Measurements from ENCODE around the gene SNAPC3.
"Not testable (repeated sequence)": the region's sequence is repeated elsewhere in the genome, so short reads cannot be mapped to it uniquely, and the experiment has no call there.

SNAPC3 gene

DNA sequence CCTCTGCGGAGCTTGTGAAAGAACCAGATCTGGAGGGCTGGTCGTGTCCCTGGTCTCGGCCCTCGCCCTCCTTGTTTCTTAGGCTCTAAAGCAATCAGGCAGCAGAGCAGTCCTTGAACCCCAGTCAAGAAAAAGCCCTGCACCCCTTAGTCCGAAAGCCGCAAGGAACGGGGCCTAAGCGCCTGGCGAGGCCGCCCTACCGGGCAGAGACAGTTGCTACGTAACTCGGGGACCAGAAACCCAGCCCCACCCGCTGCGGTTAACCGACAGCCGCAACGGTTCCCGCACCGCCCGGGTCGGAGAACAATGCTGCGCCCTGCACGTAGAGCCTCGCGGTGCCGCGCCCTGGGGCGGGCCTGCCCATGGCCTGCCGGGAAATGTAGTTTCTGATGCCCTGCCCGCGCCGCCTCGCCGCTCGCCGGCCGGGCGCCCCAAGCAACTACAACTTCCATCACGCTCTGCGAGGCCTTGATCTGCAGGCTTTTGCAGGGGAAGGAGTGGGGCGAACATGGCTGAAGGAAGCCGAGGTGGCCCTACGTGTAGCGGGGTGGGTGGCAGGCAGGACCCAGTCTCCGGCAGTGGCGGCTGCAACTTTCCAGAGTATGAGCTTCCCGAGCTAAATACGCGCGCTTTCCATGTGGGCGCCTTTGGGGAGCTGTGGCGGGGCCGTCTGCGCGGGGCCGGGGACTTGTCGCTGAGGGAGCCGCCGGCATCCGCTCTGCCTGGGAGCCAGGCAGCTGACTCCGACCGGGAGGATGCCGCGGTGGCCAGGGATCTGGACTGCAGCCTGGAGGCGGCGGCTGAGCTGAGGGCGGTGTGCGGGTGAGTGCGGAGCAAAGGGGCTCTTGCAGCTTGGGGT, at the start of gene SNAPC3:
SNAPC3 (plus strand) TSS at position 505 of the 859 bp plus-strand sequence; CDS start at position 509, 4 bp downstream.
- DNase-seq: peak; percentile 94

- DNase-seq: no peak
Measured at GRCh38 chr9:15373881-15374280, 48.8 kb upstream of the SNAPC3 start.

DNA sequence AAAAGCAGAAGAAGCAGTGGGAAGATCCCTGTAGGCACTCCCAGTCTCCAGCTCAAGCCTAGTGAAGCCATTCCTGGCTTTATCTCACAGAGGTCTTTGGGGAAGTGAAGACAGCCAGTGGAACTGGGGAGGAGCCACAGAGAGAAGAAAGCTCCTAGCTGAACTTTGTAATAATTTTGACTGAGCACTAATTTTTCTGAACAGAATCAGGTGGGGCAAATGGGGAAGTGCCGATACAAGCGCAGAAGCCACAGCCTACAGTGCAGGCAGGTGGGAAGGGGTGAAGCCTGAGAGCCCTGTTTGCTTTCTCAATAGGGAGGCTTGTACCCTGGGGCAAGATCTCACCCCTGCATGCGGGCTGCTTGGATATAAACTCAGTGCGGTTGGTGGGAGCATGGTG, 48.4 kb upstream of the SNAPC3 start:
- DNase-seq: no peak

DNA sequence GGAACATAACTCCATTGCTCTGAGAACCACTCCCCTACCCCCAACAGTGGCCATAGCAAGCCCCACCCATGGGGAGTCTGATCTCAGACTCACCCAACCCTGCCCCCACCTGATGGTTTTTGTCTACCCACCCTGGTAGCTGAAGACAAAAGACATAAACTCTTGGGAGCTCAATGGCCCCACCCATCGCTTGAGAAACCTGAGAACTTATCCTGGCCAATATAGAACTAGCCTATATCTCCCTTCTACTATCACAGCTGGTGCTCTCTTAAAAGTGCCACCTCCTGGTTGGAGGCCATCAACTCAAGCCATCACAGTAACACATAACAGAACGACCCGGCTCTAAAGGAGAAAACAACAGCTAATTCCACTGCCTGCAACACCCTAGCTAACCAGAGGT, 47.9 kb upstream of the SNAPC3 start:
- no peak for DNase-seq

DNA sequence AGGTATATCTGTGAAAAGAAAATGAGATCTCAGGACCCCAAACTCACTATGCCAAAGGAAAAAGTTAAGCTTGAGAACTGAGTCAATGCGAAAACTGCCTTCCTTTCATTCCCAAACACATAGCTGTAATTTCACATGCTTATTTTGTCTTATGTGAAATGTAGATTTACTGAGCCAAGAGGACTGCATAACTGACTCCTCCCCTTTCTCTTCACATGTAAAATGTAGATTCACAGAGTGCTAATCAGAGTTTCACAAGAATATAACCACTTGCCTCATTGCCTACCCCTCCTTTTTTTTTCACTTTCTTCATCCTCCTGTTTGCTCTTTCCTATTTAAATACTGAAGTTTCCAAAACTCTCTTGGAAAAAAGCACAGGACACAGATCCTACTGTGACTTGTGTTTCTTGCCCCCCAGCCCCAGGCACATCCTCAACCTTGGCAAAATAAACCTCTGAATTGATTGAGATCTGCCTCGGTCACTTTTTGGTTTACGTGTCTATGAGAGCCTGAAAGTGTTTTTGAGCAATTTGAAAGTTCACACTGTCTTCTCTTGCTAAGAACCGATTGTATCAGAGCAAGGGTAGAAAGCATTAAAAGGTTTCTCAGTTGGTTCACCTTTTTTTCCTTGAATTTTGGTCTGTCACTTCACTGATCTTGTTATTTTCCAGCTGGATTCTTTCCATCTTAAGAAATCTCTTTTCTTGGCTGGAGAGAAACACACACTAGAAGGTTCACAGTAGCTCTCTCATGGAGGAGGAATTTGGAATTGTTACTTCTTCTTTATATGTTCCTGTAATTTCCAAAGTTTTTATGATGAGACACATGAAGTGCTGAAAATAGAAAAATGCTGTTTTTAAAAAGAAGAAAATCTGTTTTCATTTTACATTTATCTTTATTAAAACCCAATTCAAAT, 44.8 kb upstream of the SNAPC3 start:
- DNase-seq: no peak

DNA sequence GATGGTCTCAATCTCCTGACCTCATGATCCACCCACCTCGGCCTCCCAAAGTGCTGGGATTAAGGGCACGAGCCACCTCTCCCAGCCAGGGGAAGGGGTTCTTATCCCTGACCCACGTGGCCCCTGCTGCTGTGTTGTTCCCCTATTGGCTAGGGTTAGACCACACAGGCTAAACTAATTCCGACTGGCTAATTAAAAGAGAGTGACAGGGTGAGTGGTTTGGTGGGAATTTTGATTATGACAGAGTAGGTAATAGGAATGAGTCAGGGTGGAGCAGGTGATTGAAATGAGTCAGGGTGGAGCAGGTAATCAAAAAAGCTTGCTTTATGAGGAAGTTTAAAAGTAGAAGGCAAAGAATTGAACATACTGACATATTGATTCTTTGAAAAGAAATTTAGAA, 43.4 kb upstream of the SNAPC3 start:
- not testable (repeated sequence) for DNase-seq

DNA sequence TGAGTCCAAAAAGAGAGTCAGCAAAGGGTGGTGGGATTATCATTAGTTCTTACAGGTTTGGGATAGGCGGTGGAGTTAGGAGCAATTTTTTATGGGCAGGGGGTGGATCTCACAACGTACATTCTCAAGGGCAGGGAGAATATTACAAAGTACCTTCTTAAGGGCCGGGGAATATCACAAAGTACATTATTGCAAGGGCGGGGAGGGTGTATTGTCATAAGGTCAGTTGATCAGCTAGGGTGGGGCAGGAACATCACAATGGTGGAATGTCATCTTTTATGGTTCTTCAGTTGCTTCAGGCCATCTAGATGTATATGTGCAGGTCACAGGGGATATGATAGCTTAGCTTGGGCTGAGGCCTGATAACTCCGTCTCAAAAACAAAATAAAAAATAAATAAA, 42.8 kb upstream of the SNAPC3 start:
- DNase-seq: not testable (repeated sequence)

DNA sequence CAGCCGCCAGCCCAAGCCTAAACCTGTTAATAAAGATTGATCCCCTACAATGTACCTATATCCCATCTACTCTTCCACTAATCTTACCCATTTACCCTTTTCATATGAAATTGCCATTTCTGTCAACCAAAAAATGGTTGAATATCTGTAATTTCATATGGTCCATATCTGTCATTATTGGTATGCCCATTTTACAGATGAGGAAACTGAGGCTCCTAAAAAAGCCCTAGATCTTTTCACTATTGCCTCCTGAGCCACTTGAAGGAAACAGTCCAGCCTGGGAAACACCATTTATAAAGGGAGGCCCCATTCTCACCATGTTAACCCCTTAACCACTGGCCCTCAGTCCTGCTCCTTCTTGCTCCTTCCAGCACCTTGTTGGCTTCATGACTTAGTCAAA, 41.2 kb upstream of the SNAPC3 start:
- DNase-seq: no peak

DNA sequence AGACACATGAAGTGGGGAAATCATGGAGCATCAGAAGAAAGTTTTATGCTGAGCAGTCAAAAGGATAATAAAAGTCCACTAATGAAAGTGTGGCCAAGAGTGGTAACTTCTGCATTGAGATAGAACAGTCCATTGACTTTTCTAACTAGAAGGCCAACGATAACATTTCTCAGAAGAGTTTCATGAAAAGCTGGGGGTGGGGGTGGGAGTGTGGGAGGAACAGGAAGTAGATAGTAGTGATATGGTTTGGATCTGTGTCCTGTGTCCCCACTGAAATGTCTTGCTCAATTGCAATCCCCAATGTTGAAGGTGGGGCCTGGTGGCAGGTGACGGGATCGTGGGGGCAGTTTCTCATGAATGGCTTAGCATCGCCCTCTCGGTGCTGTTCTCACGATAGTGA, 36.2 kb upstream of the SNAPC3 start:
- DNase-seq: no peak

- no peak for DNase-seq
Measured at GRCh38 chr9:15389173-15389572, 33.5 kb upstream of the SNAPC3 start.

DNA sequence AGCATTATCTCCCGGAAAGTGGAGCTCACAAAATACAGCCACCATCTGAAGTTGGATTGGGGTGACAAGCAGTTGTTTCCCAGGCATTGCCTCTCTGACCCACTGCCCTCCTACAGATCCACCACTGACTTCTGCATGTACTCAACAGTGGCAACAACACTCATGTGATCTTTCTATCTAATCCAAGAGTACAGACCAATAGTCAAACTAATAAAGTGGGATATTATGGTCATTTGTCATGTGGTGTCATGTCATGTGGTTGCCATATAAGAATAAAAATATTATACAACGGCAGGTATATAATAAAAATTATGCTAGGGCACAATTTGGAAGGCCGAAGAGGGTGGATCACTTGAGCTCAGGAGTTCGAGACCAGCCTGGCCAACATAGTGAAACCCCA, 33.0 kb upstream of the SNAPC3 start:
- no peak for DNase-seq

- DNase-seq: no peak
Measured at GRCh38 chr9:15390201-15390600, 32.5 kb upstream of the SNAPC3 start.

- DNase-seq: no peak
Measured at GRCh38 chr9:15392363-15392762, 30.3 kb upstream of the SNAPC3 start.

DNA sequence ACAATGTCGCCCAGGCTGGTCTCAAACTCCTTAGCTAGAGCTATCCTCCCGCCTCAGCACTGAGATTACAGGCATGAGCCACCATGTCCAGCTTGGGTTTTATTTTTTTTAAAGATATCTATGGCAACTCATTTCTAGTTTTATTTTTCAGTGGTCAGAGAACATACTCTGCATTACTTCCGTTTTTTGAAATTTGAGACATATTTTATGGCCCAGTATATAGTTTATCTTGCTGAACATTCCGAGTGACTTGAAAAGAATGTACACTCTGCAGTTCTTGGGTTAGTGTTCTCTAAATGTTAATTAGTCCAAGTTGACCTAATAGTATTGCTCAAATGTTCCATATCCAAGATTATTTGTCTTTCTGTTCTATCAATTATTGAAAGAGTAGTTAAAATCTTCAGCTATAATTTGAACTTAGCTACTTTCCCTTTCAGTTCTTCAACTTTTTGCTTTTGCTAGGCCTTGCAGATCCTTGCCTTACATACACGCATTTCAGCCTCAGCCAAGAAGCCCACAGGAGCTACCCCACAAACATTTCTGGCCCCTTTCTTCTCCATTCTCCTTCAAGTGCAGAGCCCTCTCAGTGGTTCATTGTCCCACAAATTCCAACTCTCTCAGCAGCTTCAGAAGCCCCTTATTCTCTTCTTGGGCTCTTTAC, 22.3 kb upstream of the SNAPC3 start:
- DNase-seq: no peak

- no peak for DNase-seq
Measured at GRCh38 chr9:15401266-15401665, 21.4 kb upstream of the SNAPC3 start.

DNA sequence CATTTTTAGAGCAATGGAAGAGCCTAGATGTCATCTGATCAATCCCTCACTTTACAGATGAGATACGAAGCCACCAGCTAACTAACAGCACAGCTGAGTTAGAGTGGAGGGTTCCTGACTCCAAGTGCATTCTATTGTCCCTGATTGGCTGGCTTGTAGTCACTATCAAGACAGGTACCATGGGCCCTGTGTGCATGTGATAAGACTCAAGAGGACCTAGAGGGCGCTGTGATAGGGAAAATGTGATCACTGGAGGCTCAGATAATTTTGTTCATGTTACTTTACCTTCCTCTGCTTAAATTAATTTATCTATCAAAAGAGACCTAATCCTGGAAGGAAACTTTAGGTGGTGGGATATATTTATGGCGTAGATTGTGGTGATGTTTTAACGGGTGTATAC, 19.5 kb upstream of the SNAPC3 start:
- DNase-seq: peak; percentile 9 to 23

DNA sequence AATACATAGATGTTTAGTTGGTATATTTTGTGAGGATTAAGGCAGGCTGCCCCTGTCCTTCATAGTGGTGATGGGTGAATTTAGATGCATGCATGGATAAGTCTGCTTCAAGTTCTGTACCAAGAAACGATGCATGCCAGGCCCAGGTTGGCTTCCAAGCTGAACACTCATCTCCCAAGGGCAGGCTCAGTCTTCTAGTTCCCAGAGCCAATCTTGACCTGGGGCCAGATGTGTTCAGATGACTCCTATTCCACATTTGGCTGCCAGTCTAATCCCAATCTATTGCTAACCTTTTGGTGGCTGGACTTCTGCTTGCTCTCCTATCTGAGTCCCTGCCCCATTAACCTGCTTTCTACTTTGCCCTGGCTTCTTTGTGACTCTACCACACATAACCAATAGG, 18.5 kb upstream of the SNAPC3 start:
- no peak for DNase-seq

DNA sequence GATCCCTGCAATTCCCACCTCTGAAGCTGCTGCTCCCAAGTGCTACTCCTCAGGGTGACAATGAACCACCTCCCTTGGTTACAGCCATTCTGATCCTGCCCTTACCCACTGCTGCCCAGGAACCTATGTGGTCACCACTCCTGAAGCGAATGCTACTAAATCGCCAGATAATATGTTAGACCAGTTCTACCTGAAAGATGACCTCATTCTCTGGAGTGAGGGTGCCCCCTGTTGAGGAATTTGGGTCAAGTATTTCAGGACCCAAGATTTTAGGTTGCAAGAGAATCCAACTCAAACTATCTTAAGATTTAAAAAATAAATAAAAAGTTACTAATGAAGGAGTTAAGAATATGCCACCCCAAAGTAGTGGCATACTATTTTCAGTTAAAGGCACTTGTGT, 5.8 kb upstream of the SNAPC3 start:
- DNase-seq: peak; percentile 42 to 55

DNA sequence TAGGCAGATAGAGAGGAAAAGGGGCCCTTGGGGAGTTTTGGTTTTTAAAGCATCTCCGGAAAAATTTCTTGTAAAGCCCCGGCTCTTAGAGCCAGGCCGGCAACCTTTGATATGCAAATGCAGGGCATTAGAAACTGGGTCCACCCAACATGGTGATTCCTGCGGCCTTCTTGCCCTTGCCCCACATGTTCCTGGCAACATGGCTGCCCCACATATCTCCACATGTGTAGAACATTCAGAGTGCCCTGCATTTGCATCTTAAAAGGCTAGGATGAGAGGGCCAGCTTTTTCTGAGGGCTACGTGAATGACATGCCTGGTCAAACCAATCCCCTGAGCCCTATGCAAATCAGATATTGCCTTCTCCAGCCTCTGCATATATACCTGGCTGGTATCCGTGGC, 5.0 kb upstream of the SNAPC3 start:
- DNase-seq: no peak

DNA sequence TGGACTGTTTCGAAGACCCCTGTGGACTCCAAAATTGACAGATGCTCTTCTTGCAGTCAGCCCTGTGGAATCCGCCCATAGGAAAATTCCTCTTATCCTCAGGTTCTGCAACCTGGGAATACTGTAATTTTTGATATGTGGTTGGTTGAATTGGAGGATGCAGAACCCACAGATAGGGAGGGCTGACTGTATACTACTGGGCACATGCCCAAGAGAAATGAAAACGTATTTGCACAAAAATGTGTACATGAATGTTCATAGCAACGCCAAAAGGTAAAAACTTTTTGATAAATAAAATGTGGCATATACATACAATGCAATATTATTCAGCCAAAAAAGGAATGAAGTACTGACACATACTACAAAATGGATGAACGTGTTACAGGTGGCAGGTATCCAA, 1.9 kb upstream of the SNAPC3 start:
- no peak for DNase-seq

DNA sequence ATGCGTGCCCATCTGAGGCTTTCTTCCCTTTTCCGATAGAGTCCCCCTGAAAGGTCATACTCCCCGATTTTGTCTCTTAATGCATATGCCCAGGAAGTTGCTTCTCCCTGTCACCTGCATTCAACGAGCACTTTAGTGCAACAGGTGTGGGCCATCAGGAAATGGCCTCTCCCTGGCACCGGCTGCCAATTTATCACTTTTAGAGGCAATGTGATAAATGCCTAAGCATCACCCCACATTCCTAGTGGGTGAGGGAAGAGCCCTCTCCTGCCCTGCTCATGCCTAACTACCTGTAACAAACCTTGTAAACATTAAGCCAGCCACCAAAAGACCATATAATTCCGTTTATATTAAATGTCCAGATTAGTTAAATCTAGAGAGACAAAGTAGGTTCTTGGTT, 1.1 kb upstream of the SNAPC3 start:
- no peak for DNase-seq

DNA sequence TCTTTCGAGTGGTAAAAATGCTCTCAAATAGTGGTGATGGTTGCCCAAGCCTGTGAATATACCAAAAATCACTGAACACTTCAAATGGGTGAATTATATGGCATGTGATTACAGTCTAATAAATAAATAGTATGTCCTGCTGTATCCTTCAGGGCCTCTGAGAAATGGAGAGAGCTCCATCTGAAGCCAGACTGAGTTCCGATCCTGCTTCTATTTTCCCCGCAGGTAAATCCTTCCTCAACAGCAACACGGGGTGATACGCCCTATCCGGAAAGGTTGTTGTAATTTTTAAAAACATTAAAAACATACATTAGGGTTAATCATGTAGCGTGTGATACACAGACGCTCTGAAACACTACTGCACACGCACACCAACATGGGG, 695 bp upstream of the SNAPC3 start:
- no peak for DNase-seq

GRCh38 chr9:15423231-15423985, 732 bp downstream of the SNAPC3 start:
- no peak for DNase-seq
